Esophagus muscularis mucosa (tissue), 4 donors: ENCODE measurements around the gene TCEANC. TPM values are rescaled to one million over a fixed set of nuclear protein-coding genes. Genes with fewer than 3 reads are reported as not detected.
"Not testable (repeated sequence)": the region's sequence is repeated elsewhere in the genome, so short reads cannot be mapped to it uniquely, and the experiment has no call there.

Experiments
- DNase-seq: peaks from one replicate; pipeline ENCODE4 v3.0.0-alpha.2; 2017; ENCODE audit errors: extremely low spot score
- H3K27ac ChIP-seq, 4 donors: fragments of 200-600 bp; sonication (generic); replicated peaks in 1 of 4; 1 replicate in 3 of 4; 2 replicates in 1 of 4; pipeline ENCODE4 v1.5.1; 2016 to 2019; ENCODE audit warnings: mild to moderate bottlenecking in 1 of 4
- H3K27me3 ChIP-seq, 4 donors: fragments of 200-600 bp; sonication (generic); one replicate each; pipeline versions ENCODE4 v1.5.1 to v1.6.0; 2016 to 2019
- H3K36me3 ChIP-seq, 4 donors: fragments of 200-600 bp; sonication (generic); one replicate each; pipeline ENCODE4 v1.5.1; 2016 to 2019
- H3K4me1 ChIP-seq, 4 donors: fragments of 200-600 bp; sonication (generic); one replicate each; pipeline ENCODE4 v1.5.1; 2016 to 2019
- H3K4me3 ChIP-seq, 4 donors: fragments of 200-600 bp; sonication (generic); 1 replicate in 2 of 4; 2 replicates in 2 of 4; pipeline ENCODE4 v1.5.1; 2016 to 2019; ENCODE audit warnings: mild to moderate bottlenecking in 4 of 4, moderate library complexity in 1 of 4
- H3K9me3 ChIP-seq, 4 donors: fragments of 200-600 bp; sonication (generic); 1 replicate in 3 of 4; 2 replicates in 1 of 4; pipeline ENCODE4 v1.5.1; 2016 to 2019
- EP300 ChIP-seq: sonication (generic); formaldehyde crosslinking; IDR thresholded peaks from one replicate; pipeline ENCODE4 v1.6.1; 2017; ENCODE audit warnings: antibody characterized with exemption
- POLR2A ChIP-seq: fragments of 450-650 bp; IDR thresholded peaks from one replicate; pipeline ENCODE4 v1.6.1; 2017; ENCODE audit warnings: antibody characterized with exemption, moderate library complexity, mild to moderate bottlenecking, low read depth
- POLR2AphosphoS5 ChIP-seq, 2 donors: sonication (generic); formaldehyde crosslinking; IDR thresholded peaks; one replicate each; pipeline ENCODE4 v1.6.1; 2017; ENCODE audit warnings: antibody characterized with exemption in 2 of 2
- WGBS: methylation state at CpG from one replicate; pipeline ENCODE4 v1.1.5; 2018; 5-methylcytosine and 5-hydroxymethylcytosine counted together
- intact Hi-C: fragments of 100-400 bp; cut with DNase I; formaldehyde crosslinking; loops from one replicate; pipeline ENCODE4 v1.15.1; 2023
- total RNA-seq, 4 donors: library from RNA; depleted of rRNA; stranded (reverse); fragments of >200 nt; gene quantifications; one replicate each; pipeline versions ENCODE4 v1.1.0 to v1.2.1, GENCODE V29; 2016
- TF ChIP-seq, protein P1 (sequence below), 3 experiments: fragments of 200-600 bp in 2 of 3; fragments of 450-650 bp in 1 of 3; sonication (generic) in 2 of 3; IDR thresholded peaks; one replicate each; pipeline ENCODE4 v1.5.1; 2017 to 2019; ENCODE audit warnings: antibody characterized with exemption in 3 of 3, mild to moderate bottlenecking in 2 of 3, moderate library complexity in 1 of 3

TCEANC gene
- total RNA-seq, 4 donors from 2014 or later, result 3.5 to 7.1 (median 4.0) TPM

DNA sequence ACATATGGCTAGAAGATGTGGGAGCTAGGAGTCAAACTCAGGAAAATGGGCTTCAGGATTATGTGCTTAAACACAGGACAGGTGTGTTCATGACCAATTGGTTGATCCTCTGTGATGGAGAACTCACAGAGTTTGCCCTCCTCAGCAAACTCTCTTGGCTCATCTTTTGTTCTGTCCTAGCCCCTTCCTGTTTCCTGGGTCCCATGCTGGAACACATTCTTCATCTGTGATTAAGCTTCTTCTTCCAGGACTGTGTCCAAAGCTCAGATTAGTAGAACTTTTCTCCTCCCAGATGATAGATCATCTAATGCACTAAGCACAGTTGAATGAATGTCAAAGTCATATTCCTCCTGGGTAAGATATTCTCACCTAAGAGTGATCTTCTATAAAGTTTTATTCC is 38.8 kb upstream of the TCEANC start:
- Histone ChIP-seq H3K27ac (no peak overlapping the region), H3K36me3 (no peaks in the 10 kb centered on the region), H3K27me3 (no peaks in the 10 kb centered on the region), H3K4me1 (no peaks in the 10 kb centered on the region), H3K9me3 (no peaks in the 10 kb centered on the region), H3K4me3 (no peak overlapping the region)
- intact Hi-C loops, result no loop called here
- TF ChIP-seq, protein P1, sequence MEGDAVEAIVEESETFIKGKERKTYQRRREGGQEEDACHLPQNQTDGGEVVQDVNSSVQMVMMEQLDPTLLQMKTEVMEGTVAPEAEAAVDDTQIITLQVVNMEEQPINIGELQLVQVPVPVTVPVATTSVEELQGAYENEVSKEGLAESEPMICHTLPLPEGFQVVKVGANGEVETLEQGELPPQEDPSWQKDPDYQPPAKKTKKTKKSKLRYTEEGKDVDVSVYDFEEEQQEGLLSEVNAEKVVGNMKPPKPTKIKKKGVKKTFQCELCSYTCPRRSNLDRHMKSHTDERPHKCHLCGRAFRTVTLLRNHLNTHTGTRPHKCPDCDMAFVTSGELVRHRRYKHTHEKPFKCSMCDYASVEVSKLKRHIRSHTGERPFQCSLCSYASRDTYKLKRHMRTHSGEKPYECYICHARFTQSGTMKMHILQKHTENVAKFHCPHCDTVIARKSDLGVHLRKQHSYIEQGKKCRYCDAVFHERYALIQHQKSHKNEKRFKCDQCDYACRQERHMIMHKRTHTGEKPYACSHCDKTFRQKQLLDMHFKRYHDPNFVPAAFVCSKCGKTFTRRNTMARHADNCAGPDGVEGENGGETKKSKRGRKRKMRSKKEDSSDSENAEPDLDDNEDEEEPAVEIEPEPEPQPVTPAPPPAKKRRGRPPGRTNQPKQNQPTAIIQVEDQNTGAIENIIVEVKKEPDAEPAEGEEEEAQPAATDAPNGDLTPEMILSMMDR (IDR thresholded peaks at IDR 0.05), result no peak
- no peak for TF ChIP-seq POLR2AphosphoS5 (IDR thresholded peaks at IDR 0.05)
- TF ChIP-seq POLR2A, result no peak
- no peak for TF ChIP-seq EP300
- DNase-seq, result no peak

DNA sequence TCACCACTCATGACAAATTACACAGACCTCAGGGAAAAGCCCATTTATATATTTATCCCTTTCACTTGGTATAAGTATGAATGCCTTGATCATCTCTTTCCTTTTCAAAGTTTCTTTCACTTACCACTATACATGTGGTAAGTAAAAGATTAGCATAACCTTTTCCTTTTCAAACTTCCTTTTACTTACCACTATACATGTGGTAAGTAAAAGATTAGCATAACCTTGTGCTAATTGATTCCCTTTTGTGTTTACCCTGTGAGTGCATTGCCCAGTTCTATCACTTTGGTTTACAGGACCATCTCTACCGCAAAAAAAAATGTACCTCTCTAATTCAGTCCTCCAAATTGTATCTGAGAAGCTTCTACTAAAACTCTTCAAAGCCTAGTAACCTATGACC is 32.7 kb upstream of the TCEANC start:
- TF ChIP-seq POLR2AphosphoS5 (IDR thresholded peaks at IDR 0.05) (no peak), EP300 (no peak), POLR2A (no peak)
- TF ChIP-seq, protein P1 (IDR thresholded peaks at IDR 0.05), result no peak
- DNase-seq, result no peak
- 43% methylated on average over 1 of the region's 1 CpG for WGBS
- Histone ChIP-seq H3K4me1 (no peaks in the 10 kb centered on the region), H3K36me3 (no peaks in the 10 kb centered on the region), H3K4me3 (no peak overlapping the region), H3K27ac (no peak overlapping the region), H3K9me3 (peaks cover 0 to 6% (median 0%) of the 10 kb centered on the region in 4 donors), H3K27me3 (no peaks in the 10 kb centered on the region)
- intact Hi-C loops, result no loop called here

DNA sequence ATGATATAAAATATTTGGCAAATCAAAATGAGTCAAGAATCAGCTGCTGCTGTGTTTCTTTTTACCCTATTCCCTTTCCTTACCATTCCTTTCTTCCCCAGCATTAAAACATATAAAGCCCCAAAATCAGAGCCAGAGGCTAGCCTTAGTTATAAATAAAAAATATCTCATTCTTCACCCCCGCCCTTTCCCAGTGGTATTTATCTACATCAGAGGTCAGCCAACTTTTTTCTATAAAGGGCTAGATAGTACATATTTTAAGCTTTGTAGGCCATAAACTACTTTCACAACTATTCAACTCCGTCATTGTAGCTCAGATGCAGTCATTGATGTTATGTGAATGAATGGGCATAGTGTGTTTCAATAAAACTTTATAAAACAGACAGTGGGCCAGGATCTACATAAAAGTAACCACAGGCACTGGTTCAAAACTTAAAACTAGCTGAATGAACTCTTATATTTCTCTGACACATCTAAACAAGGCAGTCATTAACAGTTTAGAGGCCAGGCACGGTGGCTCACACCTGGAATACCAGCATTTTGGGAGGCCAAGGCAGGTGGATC is 30.5 kb upstream of the TCEANC start:
- Histone ChIP-seq H3K9me3 (peaks cover 0 to 6% (median 0%) of the 10 kb centered on the region in 4 donors), H3K4me3 (no peak overlapping the region), H3K27ac (no peak overlapping the region), H3K4me1 (no peaks in the 10 kb centered on the region), H3K36me3 (no peaks in the 10 kb centered on the region), H3K27me3 (no peaks in the 10 kb centered on the region)
- intact Hi-C loops, result no loop called here
- no peak for DNase-seq
- TF ChIP-seq, protein P1 (IDR thresholded peaks at IDR 0.05), result no peak
- TF ChIP-seq POLR2AphosphoS5 (IDR thresholded peaks at IDR 0.05), result no peak
- no peak for TF ChIP-seq EP300
- no peak for TF ChIP-seq POLR2A
- WGBS, result 67% methylated on average over 3 of the region's 3 CpGs

DNA sequence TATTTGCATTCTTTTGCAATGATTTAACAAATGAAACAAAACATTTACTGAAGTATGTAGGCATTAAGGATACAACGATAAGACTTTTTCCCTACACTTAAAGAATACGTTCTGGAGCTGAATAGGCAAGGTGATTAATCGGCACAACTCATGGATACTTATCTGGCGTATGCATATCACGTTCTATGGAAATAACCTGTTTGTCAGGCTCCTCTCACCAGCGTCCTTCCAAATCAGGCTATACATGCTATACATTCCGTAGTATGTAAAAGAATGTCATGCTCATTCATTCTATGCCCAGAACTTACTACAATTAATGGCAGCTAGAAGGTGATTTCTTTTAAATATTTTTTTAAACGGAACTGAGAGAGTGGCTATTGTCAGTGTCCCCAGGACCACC is 25.6 kb upstream of the TCEANC start:
- Histone ChIP-seq H3K4me1 (no peaks in the 10 kb centered on the region), H3K27me3 (no peaks in the 10 kb centered on the region), H3K9me3 (peaks cover 0 to 17% (median 0%) of the 10 kb centered on the region in 4 donors), H3K27ac (no peak overlapping the region), H3K36me3 (no peaks in the 10 kb centered on the region), H3K4me3 (no peak overlapping the region)
- intact Hi-C loops, result no loop called here
- no peak for DNase-seq
- TF ChIP-seq, protein P1 (IDR thresholded peaks at IDR 0.05), result no peak
- TF ChIP-seq POLR2AphosphoS5 (IDR thresholded peaks at IDR 0.05) (no peak), POLR2A (no peak), EP300 (no peak)
- WGBS, result 84% methylated on average over 8 of the region's 8 CpGs

DNA sequence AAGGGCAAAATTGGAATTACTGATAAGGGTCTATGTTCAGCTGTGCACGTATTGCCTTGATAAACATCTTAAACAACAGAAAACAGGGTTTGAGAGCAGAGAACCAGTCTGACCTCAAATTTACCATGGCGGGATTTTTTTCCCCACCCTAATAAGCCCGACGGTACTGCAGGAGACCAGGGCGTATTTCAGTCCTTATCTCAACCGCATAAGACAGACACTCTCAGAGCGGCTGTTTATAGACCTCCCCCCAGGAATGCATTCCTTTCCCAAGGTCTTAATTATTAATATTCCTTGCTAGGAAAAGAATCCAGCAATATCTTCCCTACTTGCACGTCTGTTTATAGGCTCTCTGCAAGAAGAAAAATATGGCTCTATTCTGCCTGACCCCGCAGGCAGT is 15.7 kb upstream of the TCEANC start:
- H3K4me1 ChIP-seq, H3K27ac ChIP-seq, H3K4me3 ChIP-seq, H3K36me3 ChIP-seq, intact Hi-C loops, H3K27me3 ChIP-seq, DNase-seq: not testable (repeated sequence)
- H3K9me3 ChIP-seq, result peaks cover 0 to 26% (median 0%) of the 10 kb centered on the region in 4 donors
- 91% methylated on average over 9 of the region's 9 CpGs for WGBS
